Measurements from ENCODE around the gene FUT7. TPM values are rescaled to one million over a fixed set of nuclear protein-coding genes. Genes with fewer than 3 reads are reported as not detected.
A peak's percentile ranks its signal among the peaks of the same experiment; 100 is the strongest.

FUT7 gene
- total RNA-seq, 6 donors from 2014 or later, result 0.94 to 2.3 (median 2.0) TPM; not detected in 1

DNA sequence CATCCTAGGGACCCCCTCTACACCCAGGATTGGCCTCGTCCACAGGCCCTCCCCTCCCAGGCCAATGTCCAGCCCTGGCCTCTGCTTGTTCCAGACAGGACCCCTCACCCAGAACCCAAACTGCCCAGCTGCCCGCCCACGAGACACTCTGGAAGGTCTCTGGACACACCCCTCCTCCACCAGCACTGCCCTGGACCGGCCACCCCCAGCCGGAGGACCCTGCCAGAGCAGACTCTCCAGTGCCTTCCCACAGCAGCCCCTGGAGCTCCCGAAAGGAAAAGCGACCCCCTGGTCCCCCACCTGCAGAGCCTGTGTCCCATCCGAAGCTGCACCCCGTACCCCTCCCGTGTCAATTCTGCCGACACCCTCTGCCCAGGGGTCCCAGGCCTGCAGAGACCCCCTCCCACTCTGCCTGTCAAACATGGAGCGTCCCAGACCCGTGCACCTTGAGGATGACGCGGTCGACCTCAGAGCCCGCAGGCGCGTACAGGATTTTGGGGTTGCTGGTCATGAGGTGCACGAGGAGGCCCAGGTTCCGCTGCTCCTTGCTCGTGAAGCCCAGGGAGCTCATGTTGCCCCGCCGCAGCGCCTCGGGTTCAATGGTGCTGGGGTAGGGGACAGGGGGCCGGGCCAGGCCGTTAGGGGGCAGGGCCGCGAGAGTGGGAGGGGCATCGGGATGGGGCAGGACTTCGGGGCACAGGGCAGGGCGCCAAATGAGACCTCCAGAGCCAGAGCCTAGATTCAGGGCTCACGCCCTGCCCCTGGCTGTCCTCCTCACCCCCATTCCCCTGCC is 11.8 kb downstream of the FUT7 start:
- 94 to 95% methylated on average over 23 to 34 of the region's 34 CpGs for WGBS, 2 donors
- H3K9me3 ChIP-seq, result no peaks in the 10 kb centered on the region

GRCh38 chr9:137018761-137019559 is 12.9 kb downstream of the FUT7 start:
- Histone ChIP-seq H3K27me3 (no peaks in the 10 kb centered on the region), H3K36me3 (peaks cover 0 to 48% (median 32%) of the 10 kb centered on the region in 4 donors), H3K4me1 (no peaks in the 10 kb centered on the region), H3K27ac (no peak overlapping the region), H3K9me3 (no peaks in the 10 kb centered on the region), H3K4me3 (no peak overlapping the region)
- ATAC-seq (ENCODE audit: low FRiP score in 2 of 2) (no peak), DNase-seq (peak in 1 of 2 donors; percentile 76)
- 84 to 90% methylated on average over 19 to 21 of the region's 36 CpGs for WGBS, 2 donors
- TF ChIP-seq POLR2AphosphoS5 (IDR thresholded peaks at IDR 0.05) (no peak), POLR2A (IDR thresholded peaks at IDR 0.05) (no peak), EP300 (IDR thresholded peaks at IDR 0.05) (no peak)
- TF ChIP-seq, protein P1, sequence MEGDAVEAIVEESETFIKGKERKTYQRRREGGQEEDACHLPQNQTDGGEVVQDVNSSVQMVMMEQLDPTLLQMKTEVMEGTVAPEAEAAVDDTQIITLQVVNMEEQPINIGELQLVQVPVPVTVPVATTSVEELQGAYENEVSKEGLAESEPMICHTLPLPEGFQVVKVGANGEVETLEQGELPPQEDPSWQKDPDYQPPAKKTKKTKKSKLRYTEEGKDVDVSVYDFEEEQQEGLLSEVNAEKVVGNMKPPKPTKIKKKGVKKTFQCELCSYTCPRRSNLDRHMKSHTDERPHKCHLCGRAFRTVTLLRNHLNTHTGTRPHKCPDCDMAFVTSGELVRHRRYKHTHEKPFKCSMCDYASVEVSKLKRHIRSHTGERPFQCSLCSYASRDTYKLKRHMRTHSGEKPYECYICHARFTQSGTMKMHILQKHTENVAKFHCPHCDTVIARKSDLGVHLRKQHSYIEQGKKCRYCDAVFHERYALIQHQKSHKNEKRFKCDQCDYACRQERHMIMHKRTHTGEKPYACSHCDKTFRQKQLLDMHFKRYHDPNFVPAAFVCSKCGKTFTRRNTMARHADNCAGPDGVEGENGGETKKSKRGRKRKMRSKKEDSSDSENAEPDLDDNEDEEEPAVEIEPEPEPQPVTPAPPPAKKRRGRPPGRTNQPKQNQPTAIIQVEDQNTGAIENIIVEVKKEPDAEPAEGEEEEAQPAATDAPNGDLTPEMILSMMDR (IDR thresholded peaks at IDR 0.05), result no peak

More for the DNA sequence above, 11.8 kb downstream of the FUT7 start:
- Histone ChIP-seq H3K4me1 (no peaks in the 10 kb centered on the region), H3K27me3 (no peaks in the 10 kb centered on the region), H3K36me3 (peaks cover 0 to 37% (median 24%) of the 10 kb centered on the region in 4 donors), H3K27ac (no peak overlapping the region), H3K4me3 (no peak overlapping the region)
- DNase-seq, result peak in 1 of 2 donors; percentile 67
- TF ChIP-seq, protein P1 (IDR thresholded peaks at IDR 0.05), result no peak
- TF ChIP-seq POLR2A (IDR thresholded peaks at IDR 0.05), result no peak
- TF ChIP-seq EP300 (IDR thresholded peaks at IDR 0.05), result no peak
- no peak for TF ChIP-seq POLR2AphosphoS5 (IDR thresholded peaks at IDR 0.05)
- ATAC-seq (ENCODE audit: low FRiP score in 2 of 2), result no peak

- TF ChIP-seq POLR2A (IDR thresholded peaks at IDR 0.05) (no peak), EP300 (IDR thresholded peaks at IDR 0.05) (no peak), POLR2AphosphoS5 (IDR thresholded peaks at IDR 0.05) (no peak)
- TF ChIP-seq, protein P1 (IDR thresholded peaks at IDR 0.05), result no peak
- ATAC-seq (ENCODE audit: low FRiP score in 2 of 2) (no peak), DNase-seq (peak in 1 of 2 donors; percentile 61)
- Histone ChIP-seq H3K36me3 (peaks cover 0 to 53% (median 37%) of the 10 kb centered on the region in 4 donors), H3K9me3 (no peaks in the 10 kb centered on the region), H3K27ac (no peak overlapping the region), H3K4me1 (no peaks in the 10 kb centered on the region), H3K27me3 (no peaks in the 10 kb centered on the region), H3K4me3 (no peak overlapping the region)
- 95 to 96% methylated on average over 21 to 36 of the region's 45 CpGs for WGBS, 2 donors
Measured at GRCh38 chr9:137017791-137018497, 13.9 kb downstream of the FUT7 start.

DNA sequence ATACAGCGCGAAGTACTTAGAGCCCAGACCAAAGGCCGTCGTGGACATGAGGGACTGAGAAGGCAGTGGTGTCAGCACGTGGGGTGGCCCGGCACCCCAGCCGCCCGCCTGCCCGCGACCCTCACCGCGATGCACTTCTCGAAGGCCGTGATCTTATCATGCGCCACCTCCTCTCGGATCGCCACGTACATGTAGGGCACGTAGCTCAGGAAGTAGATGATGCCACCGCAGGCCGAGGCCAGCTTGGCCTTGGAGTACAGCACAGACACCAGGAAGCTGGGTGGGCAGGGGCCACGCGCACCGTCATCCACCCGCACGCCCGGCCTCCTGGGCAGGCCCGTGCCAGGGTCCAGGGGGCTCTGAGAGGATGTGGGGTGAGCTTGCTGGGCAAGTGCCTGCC is 14.8 kb downstream of the FUT7 start:
- H3K4me3 ChIP-seq, result no peak overlapping the region
- no peaks in the 10 kb centered on the region for H3K4me1 ChIP-seq
- H3K27ac ChIP-seq, result no peak overlapping the region
- peaks cover 0 to 61% (median 44%) of the 10 kb centered on the region in 4 donors for H3K36me3 ChIP-seq
- DNase-seq, result peak in 1 of 2 donors; percentile 78
- TF ChIP-seq POLR2A (IDR thresholded peaks at IDR 0.05), result no peak
- TF ChIP-seq EP300 (IDR thresholded peaks at IDR 0.05), result no peak
- no peak for TF ChIP-seq POLR2AphosphoS5 (IDR thresholded peaks at IDR 0.05)
- TF ChIP-seq, protein P1 (IDR thresholded peaks at IDR 0.05), result no peak
- no peaks in the 10 kb centered on the region for H3K9me3 ChIP-seq
- H3K27me3 ChIP-seq, result no peaks in the 10 kb centered on the region
- WGBS, 2 donors, result 98 to 99% methylated on average over 26 to 28 of the region's 28 CpGs
- no peak for ATAC-seq (ENCODE audit: low FRiP score in 2 of 2)
